HepG2 (cell line): ENCODE results near the gene TMEM158. TPM values are rescaled to one million over a fixed set of nuclear protein-coding genes. Genes with fewer than 3 reads are reported as not detected.

Source experiments
- ATAC-seq: fragments of 200-7000 bp; cut with Tn5 transposase; 3 replicates; pipeline ENCODE4 v1.9.1; 2020; ENCODE audit warnings: mild to moderate bottlenecking, moderate library complexity
- BruUV-seq: library from RNA; stranded (reverse); fragments of 400-500 nt; replicated peaks from 2 replicates; lab custom pipeline; 2021; lab: Mats Ljungman, UMichigan
- CTCF ChIA-PET: fragments of 300-600 bp; formaldehyde crosslinking; extraction: SDS; loops from one replicate; lab custom pipeline; 2021; ENCODE audit warnings: low total read pairs, inconsistent platforms, low intra/inter-chr PET ratio; lab: Yijun Ruan, JAX
- POLR2A ChIA-PET: fragments of 350-600 bp; sonication (Branson Sonifier 250); formaldehyde crosslinking; loops from one replicate; lab custom pipeline; 2020; ENCODE audit warnings: antibody characterized with exemption, inconsistent platforms; lab: Yijun Ruan, JAX
- DNase-seq: peaks from one replicate; pipeline ENCODE4 v3.0.0-alpha.2; 2015; ENCODE audit warnings: low spot score
- FAIRE-seq: peaks from 3 replicates; lab custom pipeline; 2011; peaks lifted over from hg19 to GRCh38; lab: Jason Lieb, UNC
- H2AFZ ChIP-seq: one replicate; pipeline ENCODE4 v1.6.1; 2011; ENCODE audit warnings: low read length, inconsistent platforms
- H3K27ac ChIP-seq: fragments of 300-600 bp; 3 replicates; pipeline ENCODE4 v1.8.0; 2011; ENCODE audit warnings: mixed run types, mild to moderate bottlenecking, mixed read lengths, low read length, inconsistent platforms; ENCODE audit not compliant: insufficient read depth; ENCODE audit errors: extremely low read length
- H3K27me3 ChIP-seq, 2 experiments: fragments of 200-600 bp in 1 of 2; 2 replicates in 1 of 2; 3 replicates in 1 of 2; pipeline versions ENCODE4 v1.6.0 to v1.8.0; 2011; ENCODE audit warnings: low read length in 2 of 2, mild to moderate bottlenecking in 2 of 2, moderate library complexity in 2 of 2, inconsistent platforms in 1 of 2; ENCODE audit not compliant: insufficient read depth in 2 of 2, control insufficient read depth in 1 of 2
- H3K36me3 ChIP-seq, 2 experiments: fragments of 200-600 bp in 1 of 2; replicated peaks in 1 of 2; 2 replicates in 1 of 2; 3 replicates in 1 of 2; pipeline versions ENCODE4 v1.5.1 to v1.8.0; 2011; ENCODE audit warnings: low read length in 2 of 2, inconsistent platforms in 1 of 2; ENCODE audit not compliant: insufficient read depth in 2 of 2, control insufficient read depth in 1 of 2
- H3K4me1 ChIP-seq: 2 replicates; pipeline ENCODE4 v1.5.1; 2012; ENCODE audit warnings: low read length, inconsistent platforms; ENCODE audit not compliant: insufficient read depth
- H3K4me2 ChIP-seq: 2 replicates; pipeline ENCODE4 v1.6.0; 2011; ENCODE audit warnings: low read depth, low read length, inconsistent platforms
- H3K4me3 ChIP-seq, 3 experiments: fragments of 200-600 bp in 1 of 3; sonication (generic), shearing (Covaris generic) in 1 of 3; replicated peaks in 1 of 3; 2 replicates each; pipeline ENCODE4 v1.5.1; 2011 to 2016; ENCODE audit warnings: low read length in 3 of 3, inconsistent platforms in 2 of 3, low read depth in 2 of 3, mild to moderate bottlenecking in 2 of 3, control low read depth in 1 of 3, mixed read lengths in 1 of 3; ENCODE audit not compliant: insufficient read depth in 1 of 3
- H3K79me2 ChIP-seq: one replicate; pipeline ENCODE4 v1.6.1; 2011; ENCODE audit warnings: low read length, inconsistent platforms; ENCODE audit not compliant: insufficient read depth
- H3K9ac ChIP-seq: 2 replicates; pipeline ENCODE4 v1.6.0; 2011; ENCODE audit warnings: mild to moderate bottlenecking, low read depth, low read length, inconsistent platforms; ENCODE audit not compliant: insufficient read depth
- H3K9me3 ChIP-seq: 2 replicates; pipeline ENCODE4 v1.5.1; 2012; ENCODE audit warnings: mild to moderate bottlenecking, low read length
- H4K20me1 ChIP-seq: 2 replicates; pipeline ENCODE4 v1.6.0; 2011; ENCODE audit warnings: inconsistent platforms, mild to moderate bottlenecking, low read length, moderate library complexity; ENCODE audit not compliant: insufficient read depth
- CREB1 ChIP-seq, 2 experiments: fragments of 450-650 bp in 1 of 2; IDR thresholded peaks; 2 replicates each; pipeline ENCODE4 v1.6.1; 2016 to 2017; ENCODE audit warnings: control low read depth in 1 of 2, mild to moderate bottlenecking in 1 of 2, missing compliant biosample characterization in 1 of 2, missing genetic modification characterization in 1 of 2
- CTCF ChIP-seq: sonication (generic); formaldehyde crosslinking; IDR thresholded peaks from 2 replicates; pipeline ENCODE4 v1.5.0; 2020; ENCODE audit warnings: mild to moderate bottlenecking, missing genetic modification reagents, moderate library complexity
- DNMT1 ChIP-seq: sonication (generic); formaldehyde crosslinking; IDR thresholded peaks from 2 replicates; pipeline ENCODE4 v1.5.1; 2020; ENCODE audit warnings: mild to moderate bottlenecking, missing genetic modification reagents
- MTF1 ChIP-seq: sonication (generic); formaldehyde crosslinking; IDR thresholded peaks from 2 replicates; pipeline ENCODE4 v1.5.0; 2020; ENCODE audit warnings: missing genetic modification reagents
- PBX2 ChIP-seq: IDR thresholded peaks from 2 replicates; pipeline ENCODE4 v1.6.1; 2016; ENCODE audit warnings: control low read depth
- PLSCR1 ChIP-seq: sonication (generic); formaldehyde crosslinking; IDR thresholded peaks from 2 replicates; pipeline ENCODE4 v1.5.0; 2020; ENCODE audit warnings: missing genetic modification reagents, mild to moderate bottlenecking, borderline replicate concordance
- PRMT3 ChIP-seq: sonication (generic); formaldehyde crosslinking; IDR thresholded peaks from 2 replicates; pipeline ENCODE4 v1.8.1; 2022; ENCODE audit warnings: low read depth, mild to moderate bottlenecking, moderate library complexity, missing genetic modification reagents, borderline replicate concordance
- THAP11 ChIP-seq: IDR thresholded peaks from 2 replicates; pipeline ENCODE4 v1.6.1; 2016; ENCODE audit warnings: missing biosample characterization, missing genetic modification reagents
- WIZ ChIP-seq: sonication (generic); formaldehyde crosslinking; IDR thresholded peaks from 2 replicates; pipeline ENCODE4 v1.5.1; 2020; ENCODE audit warnings: mild to moderate bottlenecking, missing genetic modification reagents
- ZBTB39 ChIP-seq: sonication (generic); formaldehyde crosslinking; IDR thresholded peaks from 2 replicates; pipeline ENCODE4 v1.5.0; 2020; ENCODE audit warnings: missing genetic modification reagents
- ZIK1 ChIP-seq: sonication (generic); formaldehyde crosslinking; IDR thresholded peaks from 2 replicates; pipeline ENCODE4 v1.5.0; 2020; ENCODE audit warnings: mild to moderate bottlenecking, low read depth, missing genetic modification reagents, borderline replicate concordance
- ZNF276 ChIP-seq: sonication (generic); formaldehyde crosslinking; IDR thresholded peaks from 2 replicates; pipeline ENCODE4 v1.4.0; 2020; ENCODE audit warnings: mild to moderate bottlenecking, low read depth, missing genetic modification reagents
- ZNF580 ChIP-seq: IDR thresholded peaks from 2 replicates; pipeline ENCODE4 v1.6.1; 2016; ENCODE audit warnings: low read depth, borderline replicate concordance
- ZNF598 ChIP-seq: sonication (generic); formaldehyde crosslinking; IDR thresholded peaks from 2 replicates; pipeline ENCODE4 v1.5.1; 2020; ENCODE audit warnings: mild to moderate bottlenecking, missing genetic modification reagents, borderline replicate concordance
- ZNF674 ChIP-seq: sonication (generic); formaldehyde crosslinking; IDR thresholded peaks from 2 replicates; pipeline ENCODE4 v1.5.0; 2020; ENCODE audit warnings: low read depth, mild to moderate bottlenecking, missing genetic modification reagents
- WGBS: methylation state at CpG from one replicate; pipeline ENCODE4 v1.1.6; 2017; ENCODE audit warnings: low lambda C conversion rate; 5-methylcytosine and 5-hydroxymethylcytosine counted together
- in situ Hi-C: cut with HindIII; loops from 2 replicates; pipeline ENCODE4 v1.10.0; 2017; ENCODE audit warnings: low pct_unique_long_range_greater_than_20kb; ENCODE audit not compliant: extremely low pct_ligation_motif_present
- intact Hi-C: fragments of 100-400 bp; cut with micrococcal nuclease; formaldehyde crosslinking; loops from one replicate; pipeline ENCODE4 v1.10.0; 2022; ENCODE audit not compliant: unreplicated experiment
- polyA plus RNA-seq, 8 experiments: library from polyadenylated mRNA; depleted of rRNA in 3 of 8; stranded (reverse) in 7 of 8; unstranded in 1 of 8; fragments of >200 nt; fragmentation: Illumina TruSeq in 4 of 8; extraction: Trizol in 4 of 8; gene quantifications; 2 replicates each; pipeline versions ENCODE4 v1.2.1 to v1.2.3, GENCODE V29; 2011 to 2016; ENCODE audit warnings: low read depth in 4 of 8, missing spikeins in 1 of 8, mixed read lengths in 1 of 8; ENCODE audit not compliant: insufficient read depth in 1 of 8
- total RNA-seq, 5 experiments: library from RNA; depleted of rRNA; stranded (reverse); fragments of >200 nt; fragmentation: Illumina TruSeq; extraction: Trizol; gene quantifications; 2 replicates each; pipeline ENCODE4 v1.2.3, GENCODE V29; 2016; ENCODE audit warnings: low read depth in 1 of 5

Gene TMEM158
- total and polyA plus RNA-seq, 2 of the 13 experiments (the other 11 are each of a cell fraction or from before 2014, with no cell fraction given): 0.13 TPM; not detected in 1

- TF ChIP-seq MTF1: no peak
- no peak for TF ChIP-seq PRMT3 (CRISPR knock-in tag)
- TF ChIP-seq ZNF674 (CRISPR knock-in tag): no peak
- no peak for TF ChIP-seq ZBTB39 (CRISPR knock-in tag)
- TF ChIP-seq THAP11 (CRISPR knock-in tag): no peak
- TF ChIP-seq PBX2 (CRISPR knock-in tag): no peak
Observed at GRCh38 chr3:45180051-45180450, 46.0 kb downstream of the TMEM158 start (continued).

- CTCF ChIA-PET: no interaction called here
- peaks cover 1 to 4% of the 10 kb centered on the region in 2 experiments; a peak in 3 of 5 replicates for H3K27me3 ChIP-seq
- no peak overlapping the region for H2AFZ ChIP-seq
- H4K20me1 ChIP-seq: no peaks in the 10 kb centered on the region
- H3K9me3 ChIP-seq: no peaks in the 10 kb centered on the region
- WGBS: 60% methylated on average over 1 of the region's 3 CpGs
- BruUV-seq: no TSS peak
- H3K4me3 ChIP-seq: no peak overlapping the region
- no peak for DNase-seq
- H3K4me1 ChIP-seq: peaks cover 10% of the 10 kb centered on the region
- FAIRE-seq: no peak
- H3K36me3 ChIP-seq: no peaks in the 10 kb centered on the region
- POLR2A ChIA-PET: no interaction called here
- no peak overlapping the region for H3K27ac ChIP-seq
- intact Hi-C loops: no loop called here
- no peak overlapping the region for H3K4me2 ChIP-seq
- no peak overlapping the region for H3K9ac ChIP-seq
- in situ Hi-C loops: no loop called here
- no peaks in the 10 kb centered on the region for H3K79me2 ChIP-seq
- ATAC-seq: no peak
- TF ChIP-seq ZNF598 (no peak), ZNF276 (no peak), WIZ (CRISPR knock-in tag) (no peak), ZNF580 (no peak), CTCF (CRISPR knock-in tag) (no peak), PLSCR1 (CRISPR knock-in tag) (no peak), ZIK1 (CRISPR knock-in tag) (no peak), CREB1 (IDR thresholded peaks at IDR 0.05) (no peak), CREB1 (CRISPR knock-in tag; IDR thresholded peaks at IDR 0.05) (no peak), DNMT1 (no peak)
Observed at GRCh38 chr3:45179163-45179562, 46.9 kb downstream of the TMEM158 start.
